ENCODE measurements around the gene IFITM2. TPM values are rescaled to one million over a fixed set of nuclear protein-coding genes. Genes with fewer than 3 reads are reported as not detected.
"Not testable (repeated sequence)": the region's sequence is repeated elsewhere in the genome, so short reads cannot be mapped to it uniquely, and the experiment has no call there.

IFITM2 gene
- total and polyA plus RNA-seq, 2 donors (not counting 1 experiment from before 2014, with no cell fraction given) = 72.1 to 451 TPM

DNA sequence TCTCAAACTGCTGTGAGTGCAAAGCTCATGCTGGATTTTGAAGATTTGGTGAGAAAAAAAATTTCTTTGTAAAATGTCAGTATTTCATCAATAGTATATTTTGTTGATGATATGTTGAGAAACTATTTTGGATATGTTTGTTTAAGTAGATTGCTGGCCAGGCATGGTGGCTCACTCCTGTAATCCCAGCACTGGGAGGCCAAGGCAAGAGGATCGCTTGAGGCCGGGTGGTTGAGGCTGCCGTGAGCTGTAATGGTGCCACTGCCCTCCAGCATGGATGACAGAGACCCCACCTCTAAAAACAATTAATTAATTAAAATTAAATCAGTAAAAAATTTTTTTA, 19.9 kb downstream of the IFITM2 start:
- peaks cover 0 to 10% (median 0%) of the 10 kb centered on the region in 3 donors for H3K9me3 ChIP-seq (ENCODE audit: control extremely low read depth in 1 of 3, control insufficient read depth in 2 of 3, insufficient read depth in 1 of 3, low read length in 2 of 3)
- no CpG with 5 or more reads among the region's 3 CpGs for WGBS (ENCODE audit: insufficient coverage)
- ATAC-seq (ENCODE audit: low read depth) (no peak), DNase-seq (no peak)
- H3K9ac ChIP-seq (ENCODE audit: low read length) = peak overlapping the region; percentile 57
- peak overlapping the region; percentile 95 to 96 for H3K27ac ChIP-seq (ENCODE audit: low read length in 2 of 2)
- ChIA-PET POLR2A (interaction anchor here (0.8 to 1.5 kb wide), 5 partner anchors 21 to 120 kb away, joined by 3 to 8 read pairs (median 3); partner anchors contain the start of gene BET1L), CTCF (interaction anchor here (1.0 to 4.4 kb wide), 6 partner anchors 12 to 90 kb away, joined by 3 to 23 read pairs (median 4); no protein-coding TSS in a partner anchor)
- no peaks in the 10 kb centered on the region for H3K27me3 ChIP-seq (replicated peaks in 1 of 4; ENCODE audit: control extremely low read depth in 1 of 4, control insufficient read depth in 3 of 4, insufficient read depth in 4 of 4, low read length in 3 of 4)
- H3K27ac Mint-ChIP-seq = peak overlapping the region; percentile 95
- H2AFZ ChIP-seq (ENCODE audit: insufficient read depth, low read depth, low read length, poor library complexity, severe bottlenecking) = peak overlapping the region; percentile 82
- TF ChIP-seq CTCF (IDR thresholded peaks at IDR 0.05) = no peak
- no peak for TF ChIP-seq EZH2 (IDR thresholded peaks at IDR 0.05; ENCODE audit: borderline replicate concordance, insufficient read depth, low read depth, low read length, poor library complexity, severe bottlenecking)
- peak overlapping the region; percentile 66 for H3K4me3 Mint-ChIP-seq
- H3K79me2 ChIP-seq (ENCODE audit: control insufficient read depth, insufficient read depth, low read length) = no peaks in the 10 kb centered on the region
- peaks cover 54% of the 10 kb centered on the region for H3K4me1 Mint-ChIP-seq
- H3K4me1 ChIP-seq (ENCODE audit: control insufficient read depth in 2 of 2, insufficient read depth in 2 of 2, low read length in 2 of 2) = peaks cover 34 to 55% of the 10 kb centered on the region in 2 donors
- H4K20me1 ChIP-seq (ENCODE audit: control insufficient read depth, insufficient read depth, low read length, poor library complexity, severe bottlenecking) = no peaks in the 10 kb centered on the region
- H3K4me2 ChIP-seq (replicated peaks; ENCODE audit: low read depth, low read length, poor library complexity, severe bottlenecking) = peak overlapping the region; percentile 81
- intact Hi-C loops (cut with micrococcal nuclease) = no loop called here
- no peaks in the 10 kb centered on the region for H3K27me3 Mint-ChIP-seq
- peak overlapping the region in 3 of 5 experiments; percentile 21 to 34 (median 26) for H3K4me3 ChIP-seq (ENCODE audit: control extremely low read depth in 1 of 5, extremely low read depth in 1 of 5, insufficient read depth in 1 of 5, low read depth in 2 of 5, low read length in 4 of 5)
- no peaks in the 10 kb centered on the region for H3K36me3 ChIP-seq (replicated peaks in 1 of 2; ENCODE audit: control extremely low read depth in 1 of 2, control insufficient read depth in 1 of 2, extremely low read depth in 1 of 2, insufficient read depth in 2 of 2, low read length in 1 of 2)
- no peaks in the 10 kb centered on the region for H3K9me3 Mint-ChIP-seq (ENCODE audit: insufficient read depth)

- H4K20me1 ChIP-seq (ENCODE audit: control insufficient read depth, insufficient read depth, low read length, poor library complexity, severe bottlenecking) = no peaks in the 10 kb centered on the region
- intact Hi-C loops (cut with micrococcal nuclease) = no loop called here
- H3K4me3 Mint-ChIP-seq = no peak overlapping the region
- TF ChIP-seq EZH2 (IDR thresholded peaks at IDR 0.05; ENCODE audit: borderline replicate concordance, insufficient read depth, low read depth, low read length, poor library complexity, severe bottlenecking) = no peak
- TF ChIP-seq CTCF (IDR thresholded peaks at IDR 0.05) = no peak
- no peaks in the 10 kb centered on the region for H3K36me3 ChIP-seq (replicated peaks in 1 of 2; ENCODE audit: control extremely low read depth in 1 of 2, control insufficient read depth in 1 of 2, extremely low read depth in 1 of 2, insufficient read depth in 2 of 2, low read length in 1 of 2)
- H3K4me3 ChIP-seq (ENCODE audit: control extremely low read depth in 1 of 5, extremely low read depth in 1 of 5, insufficient read depth in 1 of 5, low read depth in 2 of 5, low read length in 4 of 5) = no peak overlapping the region
- H3K27me3 ChIP-seq (replicated peaks in 1 of 4; ENCODE audit: control extremely low read depth in 1 of 4, control insufficient read depth in 3 of 4, insufficient read depth in 4 of 4, low read length in 3 of 4) = no peaks in the 10 kb centered on the region
- DNase-seq (no peak), ATAC-seq (ENCODE audit: low read depth) (no peak)
- no peaks in the 10 kb centered on the region for H3K27me3 Mint-ChIP-seq
- peaks cover 34 to 55% of the 10 kb centered on the region in 2 donors for H3K4me1 ChIP-seq (ENCODE audit: control insufficient read depth in 2 of 2, insufficient read depth in 2 of 2, low read length in 2 of 2)
- POLR2A ChIA-PET = interaction anchor here (0.9 to 1.5 kb wide), 2 partner anchors 59 to 71 kb away, joined by 3 read pairs; no protein-coding TSS in a partner anchor
- H3K4me2 ChIP-seq (replicated peaks; ENCODE audit: low read depth, low read length, poor library complexity, severe bottlenecking) = no peak overlapping the region
- H3K27ac ChIP-seq (ENCODE audit: low read length in 2 of 2) = peak overlapping the region in 1 of 2 donors; percentile 55
- no peaks in the 10 kb centered on the region for H3K9me3 Mint-ChIP-seq (ENCODE audit: insufficient read depth)
- CTCF ChIA-PET = interaction anchor here (1.0 to 4.4 kb wide), 6 partner anchors 11 to 90 kb away, joined by 3 to 23 read pairs (median 4); no protein-coding TSS in a partner anchor
- H2AFZ ChIP-seq (ENCODE audit: insufficient read depth, low read depth, low read length, poor library complexity, severe bottlenecking) = no peak overlapping the region
- H3K4me1 Mint-ChIP-seq = peaks cover 54% of the 10 kb centered on the region
- no peaks in the 10 kb centered on the region for H3K79me2 ChIP-seq (ENCODE audit: control insufficient read depth, insufficient read depth, low read length)
- H3K9ac ChIP-seq (ENCODE audit: low read length) = no peak overlapping the region
- H3K27ac Mint-ChIP-seq = peak overlapping the region; percentile 32
- 90% methylated on average over 13 of the region's 13 CpGs for WGBS (ENCODE audit: insufficient coverage)
- peaks cover 0 to 11% (median 0%) of the 10 kb centered on the region in 3 donors for H3K9me3 ChIP-seq (ENCODE audit: control extremely low read depth in 1 of 3, control insufficient read depth in 2 of 3, insufficient read depth in 1 of 3, low read length in 2 of 3)
These were observed 20.4 kb downstream of the IFITM2 start for GRCh38 chr11:328012-328411.

GRCh38 chr11:328516-329100, 21.0 kb downstream of the IFITM2 start:
- Histone ChIP-seq H3K4me1 (ENCODE audit: control insufficient read depth in 2 of 2, insufficient read depth in 2 of 2, low read length in 2 of 2) (peaks cover 34 to 55% of the 10 kb centered on the region in 2 donors), H3K9me3 (ENCODE audit: control extremely low read depth in 1 of 3, control insufficient read depth in 2 of 3, insufficient read depth in 1 of 3, low read length in 2 of 3) (peaks cover 0 to 13% (median 0%) of the 10 kb centered on the region in 3 donors), H3K27ac (ENCODE audit: low read length in 2 of 2) (peak overlapping the region in 1 of 2 donors; percentile 55)
- H3K4me2 ChIP-seq (replicated peaks; ENCODE audit: low read depth, low read length, poor library complexity, severe bottlenecking); intact Hi-C loops (cut with micrococcal nuclease); H3K9ac ChIP-seq (ENCODE audit: low read length); DNase-seq; H3K27me3 Mint-ChIP-seq; H3K4me3 Mint-ChIP-seq; H3K9me3 Mint-ChIP-seq (ENCODE audit: insufficient read depth); H2AFZ ChIP-seq (ENCODE audit: insufficient read depth, low read depth, low read length, poor library complexity, severe bottlenecking); H3K36me3 ChIP-seq (replicated peaks in 1 of 2; ENCODE audit: control extremely low read depth in 1 of 2, control insufficient read depth in 1 of 2, extremely low read depth in 1 of 2, insufficient read depth in 2 of 2, low read length in 1 of 2); H3K4me3 ChIP-seq (ENCODE audit: control extremely low read depth in 1 of 5, extremely low read depth in 1 of 5, insufficient read depth in 1 of 5, low read depth in 2 of 5, low read length in 4 of 5); H3K79me2 ChIP-seq (ENCODE audit: control insufficient read depth, insufficient read depth, low read length); H3K27me3 ChIP-seq (replicated peaks in 1 of 4; ENCODE audit: control extremely low read depth in 1 of 4, control insufficient read depth in 3 of 4, insufficient read depth in 4 of 4, low read length in 3 of 4); H4K20me1 ChIP-seq (ENCODE audit: control insufficient read depth, insufficient read depth, low read length, poor library complexity, severe bottlenecking); ATAC-seq (ENCODE audit: low read depth): not testable (repeated sequence)
- CTCF ChIA-PET = interaction anchor here (1.0 to 4.4 kb wide), 4 partner anchors 10 to 77 kb away, joined by 3 to 23 read pairs (median 6); no protein-coding TSS in a partner anchor
- POLR2A ChIA-PET = interaction anchor here (1.2 kb wide), 1 partner anchor 11 kb away, joined by 3 read pairs; no protein-coding TSS in a partner anchor
- Mint-ChIP-seq H3K4me1 (peaks cover 54% of the 10 kb centered on the region), H3K27ac (peak overlapping the region; percentile 62)
- 100% methylated on average over 4 of the region's 15 CpGs for WGBS (ENCODE audit: insufficient coverage)

Measured in B cell (primary cell).